HEK293 (cell line): Measurements from ENCODE around the gene SPTAN1.

ENCODE experiments used
- CTCF ChIA-PET: fragments of 350-600 bp; formaldehyde crosslinking; extraction: SDS; loops from one replicate; lab custom pipeline; 2021; ENCODE audit warnings: antibody characterized with exemption; lab: Yijun Ruan, JAX
- POLR2A ChIA-PET: fragments of 300-600 bp; formaldehyde crosslinking; extraction: SDS; loops from one replicate; lab custom pipeline; 2020; ENCODE audit warnings: antibody characterized with exemption, inconsistent platforms; lab: Yijun Ruan, JAX
- H3K27ac ChIP-seq: fragments of 200-500 bp; sonication (Bioruptor generic); 2 replicates; pipeline ENCODE4 v1.5.1; 2014; ENCODE audit warnings: low read depth, low read length, control low read depth, inconsistent platforms; ENCODE audit errors: extremely low read depth
- H3K36me3 ChIP-seq, 2 experiments: fragments of 200-500 bp in 1 of 2; sonication (Bioruptor generic) in 1 of 2; 1 replicate in 1 of 2; 2 replicates in 1 of 2; pipeline ENCODE4 v1.5.1; 2014 to 2017; ENCODE audit warnings: inconsistent platforms in 2 of 2, low read length in 2 of 2; ENCODE audit not compliant: control insufficient read depth in 2 of 2, insufficient read depth in 1 of 2
- H3K4me1 ChIP-seq: fragments of 200-500 bp; sonication (Bioruptor generic); 2 replicates; pipeline ENCODE4 v1.5.1; 2014; ENCODE audit warnings: mild to moderate bottlenecking, low read length, inconsistent platforms; ENCODE audit not compliant: control insufficient read depth, insufficient read depth
- H3K4me3 ChIP-seq: 2 replicates; pipeline ENCODE4 v1.5.1; 2011; ENCODE audit warnings: low read depth, mild to moderate bottlenecking, control low read depth, low read length, moderate library complexity
- H3K9me3 ChIP-seq: fragments of 200-500 bp; sonication (Bioruptor generic); 2 replicates; pipeline ENCODE4 v1.5.1; 2014; ENCODE audit warnings: low read depth, low read length, inconsistent platforms; ENCODE audit not compliant: control insufficient read depth, insufficient read depth
- GLIS1 ChIP-seq: fragments of 450-650 bp; formaldehyde crosslinking; IDR thresholded peaks from 2 replicates; pipeline ENCODE4 v1.5.1; 2016; ENCODE audit warnings: missing biosample characterization, missing genetic modification characterization
- GLIS2 ChIP-seq: fragments of 450-650 bp; formaldehyde crosslinking; IDR thresholded peaks from 2 replicates; pipeline ENCODE4 v1.5.1; 2016; ENCODE audit warnings: missing biosample characterization, missing genetic modification characterization
- KLF16 ChIP-seq: fragments of 450-650 bp; formaldehyde crosslinking; IDR thresholded peaks from 2 replicates; pipeline ENCODE4 v1.5.1; 2017; ENCODE audit warnings: missing biosample characterization, missing genetic modification characterization
- OVOL3 ChIP-seq: fragments of 450-650 bp; formaldehyde crosslinking; IDR thresholded peaks from 2 replicates; pipeline ENCODE4 v1.5.1; 2016; ENCODE audit warnings: missing biosample characterization, missing genetic modification characterization
- SCRT1 ChIP-seq: fragments of 450-650 bp; formaldehyde crosslinking; IDR thresholded peaks from 2 replicates; pipeline ENCODE4 v1.5.1; 2016; ENCODE audit warnings: missing biosample characterization, missing genetic modification characterization, borderline replicate concordance
- SCRT2 ChIP-seq: fragments of 450-650 bp; formaldehyde crosslinking; IDR thresholded peaks from 2 replicates; pipeline ENCODE4 v1.5.1; 2016; ENCODE audit warnings: missing biosample characterization, missing genetic modification characterization
- SP2 ChIP-seq: fragments of 450-650 bp; formaldehyde crosslinking; IDR thresholded peaks from 2 replicates; pipeline ENCODE4 v1.5.1; 2016; ENCODE audit warnings: missing biosample characterization, missing genetic modification characterization
- ZBTB7A ChIP-seq: fragments of 450-650 bp; formaldehyde crosslinking; IDR thresholded peaks from 2 replicates; pipeline ENCODE4 v1.5.1; 2016; ENCODE audit warnings: low read depth, missing biosample characterization, missing genetic modification characterization
- ZEB2 ChIP-seq: fragments of 450-650 bp; formaldehyde crosslinking; IDR thresholded peaks from 2 replicates; pipeline ENCODE4 v1.5.1; 2016; ENCODE audit warnings: missing biosample characterization, missing genetic modification characterization
- ZFHX2 ChIP-seq: fragments of 450-650 bp; formaldehyde crosslinking; conservative IDR thresholded peaks from 2 replicates; pipeline ENCODE4 v1.5.1; 2016; ENCODE audit warnings: missing biosample characterization, missing genetic modification characterization
- ZNF274 ChIP-seq, 2 experiments: fragments of 200-500 bp in 1 of 2; fragments of 450-650 bp in 1 of 2; sonication (Bioruptor generic) in 1 of 2; formaldehyde crosslinking in 1 of 2; IDR thresholded peaks; 2 replicates each; pipeline versions ENCODE4 v1.5.1 to v1.6.1; 2014 to 2016; ENCODE audit warnings: borderline replicate concordance in 1 of 2, inconsistent platforms in 1 of 2, low read length in 1 of 2, missing biosample characterization in 1 of 2, missing genetic modification characterization in 1 of 2
- ZNF335 ChIP-seq: fragments of 450-650 bp; formaldehyde crosslinking; conservative IDR thresholded peaks from 2 replicates; pipeline ENCODE4 v1.5.1; 2016; ENCODE audit warnings: missing biosample characterization, missing genetic modification characterization
- ZNF394 ChIP-seq: fragments of 450-650 bp; formaldehyde crosslinking; IDR thresholded peaks from 2 replicates; pipeline ENCODE4 v1.5.1; 2016; ENCODE audit warnings: missing biosample characterization, missing genetic modification characterization, mild to moderate bottlenecking, moderate library complexity, borderline replicate concordance
- ZNF416 ChIP-seq: fragments of 450-650 bp; formaldehyde crosslinking; IDR thresholded peaks from 2 replicates; pipeline ENCODE4 v1.5.1; 2016; ENCODE audit warnings: missing biosample characterization, missing genetic modification characterization
- ZNF610 ChIP-seq: fragments of 450-650 bp; formaldehyde crosslinking; IDR thresholded peaks from 2 replicates; pipeline ENCODE4 v1.5.1; 2016; ENCODE audit warnings: missing biosample characterization, missing genetic modification characterization, borderline replicate concordance
- ZNF76 ChIP-seq: fragments of 450-650 bp; formaldehyde crosslinking; IDR thresholded peaks from 2 replicates; pipeline ENCODE4; 2016; ENCODE audit warnings: low read depth, missing biosample characterization, missing genetic modification characterization, borderline replicate concordance
- ZNF777 ChIP-seq: fragments of 450-650 bp; formaldehyde crosslinking; IDR thresholded peaks from 2 replicates; pipeline ENCODE4 v1.5.1; 2017; ENCODE audit warnings: missing biosample characterization, missing genetic modification characterization, borderline replicate concordance
- ZNF837 ChIP-seq: fragments of 450-650 bp; formaldehyde crosslinking; IDR thresholded peaks from 2 replicates; pipeline ENCODE4 v1.5.1; 2016; ENCODE audit warnings: missing biosample characterization, missing genetic modification characterization
- ZNF843 ChIP-seq: fragments of 450-650 bp; formaldehyde crosslinking; IDR thresholded peaks from 2 replicates; pipeline ENCODE4 v1.5.1; 2016; ENCODE audit warnings: missing biosample characterization, missing genetic modification characterization
- TF ChIP-seq, protein P1 (sequence below): fragments of 450-650 bp; formaldehyde crosslinking; conservative IDR thresholded peaks from 2 replicates; pipeline ENCODE4 v1.5.1; 2016; ENCODE audit warnings: low read depth, missing biosample characterization, missing genetic modification characterization
- TF ChIP-seq, protein P2 (sequence below): fragments of 450-650 bp; formaldehyde crosslinking; IDR thresholded peaks from 2 replicates; pipeline ENCODE4 v1.5.1; 2016; ENCODE audit warnings: missing biosample characterization, missing genetic modification characterization
- TF ChIP-seq, protein P3 (sequence below): fragments of 450-650 bp; formaldehyde crosslinking; IDR thresholded peaks from 2 replicates; pipeline ENCODE4 v1.5.1; 2016; ENCODE audit warnings: missing biosample characterization, missing genetic modification characterization
- TF ChIP-seq, protein P4 (sequence below): IDR thresholded peaks from 2 replicates; pipeline ENCODE4 v1.6.1; 2011; ENCODE audit warnings: mild to moderate bottlenecking, low read depth, low read length, borderline replicate concordance
- TF ChIP-seq, protein P5 (sequence below): sonication (generic); formaldehyde crosslinking; IDR thresholded peaks from 2 replicates; pipeline ENCODE4 v1.8.1; 2022; ENCODE audit warnings: mild to moderate bottlenecking, moderate library complexity, missing genetic modification reagents

Gene SPTAN1

GRCh38 chr9:128504485-128505413 lies 47.6 kb upstream of the SPTAN1 start, which contains the start of gene GLE1:
Gene GLE1 (plus strand): TSS chr9:128504719. CDS start chr9:128504806, 87 bp downstream.
- ChIA-PET CTCF (interaction anchor here (1.2 kb wide), 1 partner anchor 66 kb away, joined by 7 read pairs; no protein-coding TSS in a partner anchor), POLR2A (interaction anchor here (0.6 to 3.0 kb wide), 9 partner anchors 8 to 159 kb away, joined by 3 to 20 read pairs (median 3); partner anchors contain the start of gene SPTAN1)
- Histone ChIP-seq H3K4me1 (0 out of 2 replicates have a peak, but pooled peaks cover 2% of the 10 kb centered on the region), H3K36me3 (peaks cover 0 to 39% of the 10 kb centered on the region in 2 experiments; a peak in 2 of 3 replicates), H3K4me3 (peak within 1 kb of the TSS; percentile 93), H3K9me3 (no peaks in the 10 kb centered on the region), H3K27ac (peak within 1 kb of the TSS; percentile 70)
- peak; percentile 89 for TF ChIP-seq SP2 (tag by site-specific recombination)
- TF ChIP-seq, protein P1, sequence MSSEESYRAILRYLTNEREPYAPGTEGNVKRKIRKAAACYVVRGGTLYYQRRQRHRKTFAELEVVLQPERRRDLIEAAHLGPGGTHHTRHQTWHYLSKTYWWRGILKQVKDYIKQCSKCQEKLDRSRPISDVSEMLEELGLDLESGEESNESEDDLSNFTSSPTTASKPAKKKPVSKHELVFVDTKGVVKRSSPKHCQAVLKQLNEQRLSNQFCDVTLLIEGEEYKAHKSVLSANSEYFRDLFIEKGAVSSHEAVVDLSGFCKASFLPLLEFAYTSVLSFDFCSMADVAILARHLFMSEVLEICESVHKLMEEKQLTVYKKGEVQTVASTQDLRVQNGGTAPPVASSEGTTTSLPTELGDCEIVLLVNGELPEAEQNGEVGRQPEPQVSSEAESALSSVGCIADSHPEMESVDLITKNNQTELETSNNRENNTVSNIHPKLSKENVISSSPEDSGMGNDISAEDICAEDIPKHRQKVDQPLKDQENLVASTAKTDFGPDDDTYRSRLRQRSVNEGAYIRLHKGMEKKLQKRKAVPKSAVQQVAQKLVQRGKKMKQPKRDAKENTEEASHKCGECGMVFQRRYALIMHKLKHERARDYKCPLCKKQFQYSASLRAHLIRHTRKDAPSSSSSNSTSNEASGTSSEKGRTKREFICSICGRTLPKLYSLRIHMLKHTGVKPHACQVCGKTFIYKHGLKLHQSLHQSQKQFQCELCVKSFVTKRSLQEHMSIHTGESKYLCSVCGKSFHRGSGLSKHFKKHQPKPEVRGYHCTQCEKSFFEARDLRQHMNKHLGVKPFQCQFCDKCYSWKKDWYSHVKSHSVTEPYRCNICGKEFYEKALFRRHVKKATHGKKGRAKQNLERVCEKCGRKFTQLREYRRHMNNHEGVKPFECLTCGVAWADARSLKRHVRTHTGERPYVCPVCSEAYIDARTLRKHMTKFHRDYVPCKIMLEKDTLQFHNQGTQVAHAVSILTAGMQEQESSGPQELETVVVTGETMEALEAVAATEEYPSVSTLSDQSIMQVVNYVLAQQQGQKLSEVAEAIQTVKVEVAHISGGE (tag by site-specific recombination) = peak; percentile 41
- TF ChIP-seq, protein P2, sequence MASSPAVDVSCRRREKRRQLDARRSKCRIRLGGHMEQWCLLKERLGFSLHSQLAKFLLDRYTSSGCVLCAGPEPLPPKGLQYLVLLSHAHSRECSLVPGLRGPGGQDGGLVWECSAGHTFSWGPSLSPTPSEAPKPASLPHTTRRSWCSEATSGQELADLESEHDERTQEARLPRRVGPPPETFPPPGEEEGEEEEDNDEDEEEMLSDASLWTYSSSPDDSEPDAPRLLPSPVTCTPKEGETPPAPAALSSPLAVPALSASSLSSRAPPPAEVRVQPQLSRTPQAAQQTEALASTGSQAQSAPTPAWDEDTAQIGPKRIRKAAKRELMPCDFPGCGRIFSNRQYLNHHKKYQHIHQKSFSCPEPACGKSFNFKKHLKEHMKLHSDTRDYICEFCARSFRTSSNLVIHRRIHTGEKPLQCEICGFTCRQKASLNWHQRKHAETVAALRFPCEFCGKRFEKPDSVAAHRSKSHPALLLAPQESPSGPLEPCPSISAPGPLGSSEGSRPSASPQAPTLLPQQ (tag by site-specific recombination) = peak; percentile 50; the same call in 1 of the 2 replicates
- TF ChIP-seq OVOL3 (tag by site-specific recombination) = no peak
- peak; percentile 89 for TF ChIP-seq KLF16
- TF ChIP-seq, protein P3, sequence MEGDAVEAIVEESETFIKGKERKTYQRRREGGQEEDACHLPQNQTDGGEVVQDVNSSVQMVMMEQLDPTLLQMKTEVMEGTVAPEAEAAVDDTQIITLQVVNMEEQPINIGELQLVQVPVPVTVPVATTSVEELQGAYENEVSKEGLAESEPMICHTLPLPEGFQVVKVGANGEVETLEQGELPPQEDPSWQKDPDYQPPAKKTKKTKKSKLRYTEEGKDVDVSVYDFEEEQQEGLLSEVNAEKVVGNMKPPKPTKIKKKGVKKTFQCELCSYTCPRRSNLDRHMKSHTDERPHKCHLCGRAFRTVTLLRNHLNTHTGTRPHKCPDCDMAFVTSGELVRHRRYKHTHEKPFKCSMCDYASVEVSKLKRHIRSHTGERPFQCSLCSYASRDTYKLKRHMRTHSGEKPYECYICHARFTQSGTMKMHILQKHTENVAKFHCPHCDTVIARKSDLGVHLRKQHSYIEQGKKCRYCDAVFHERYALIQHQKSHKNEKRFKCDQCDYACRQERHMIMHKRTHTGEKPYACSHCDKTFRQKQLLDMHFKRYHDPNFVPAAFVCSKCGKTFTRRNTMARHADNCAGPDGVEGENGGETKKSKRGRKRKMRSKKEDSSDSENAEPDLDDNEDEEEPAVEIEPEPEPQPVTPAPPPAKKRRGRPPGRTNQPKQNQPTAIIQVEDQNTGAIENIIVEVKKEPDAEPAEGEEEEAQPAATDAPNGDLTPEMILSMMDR (tag by site-specific recombination) = 0 out of 2 replicates have a peak, but pooled peaks have one; percentile 11
- TF ChIP-seq ZNF610 (tag by site-specific recombination) = peak; percentile 52
- TF ChIP-seq, protein P4, sequence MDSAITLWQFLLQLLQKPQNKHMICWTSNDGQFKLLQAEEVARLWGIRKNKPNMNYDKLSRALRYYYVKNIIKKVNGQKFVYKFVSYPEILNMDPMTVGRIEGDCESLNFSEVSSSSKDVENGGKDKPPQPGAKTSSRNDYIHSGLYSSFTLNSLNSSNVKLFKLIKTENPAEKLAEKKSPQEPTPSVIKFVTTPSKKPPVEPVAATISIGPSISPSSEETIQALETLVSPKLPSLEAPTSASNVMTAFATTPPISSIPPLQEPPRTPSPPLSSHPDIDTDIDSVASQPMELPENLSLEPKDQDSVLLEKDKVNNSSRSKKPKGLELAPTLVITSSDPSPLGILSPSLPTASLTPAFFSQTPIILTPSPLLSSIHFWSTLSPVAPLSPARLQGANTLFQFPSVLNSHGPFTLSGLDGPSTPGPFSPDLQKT = peak; percentile 67; the same call in 1 of the 2 replicates
- TF ChIP-seq ZNF777 (tag by site-specific recombination) = peak; percentile 83; the same call in 1 of the 2 replicates
- peak; percentile 73 for TF ChIP-seq GLIS2 (tag by site-specific recombination)
- TF ChIP-seq SCRT1 (tag by site-specific recombination) = 0 out of 2 replicates have a peak, but pooled peaks have one; percentile 33
- TF ChIP-seq ZNF394 (tag by site-specific recombination) = peak; percentile 48; the same call in 1 of the 2 replicates
- TF ChIP-seq ZEB2 (tag by site-specific recombination) = peak; percentile 41; the same call in 1 of the 2 replicates
- TF ChIP-seq ZBTB7A (tag by site-specific recombination) = 0 out of 2 replicates have a peak, but pooled peaks have one; percentile 34
- peak; percentile 39; the same call in 1 of the 2 replicates for TF ChIP-seq SCRT2 (tag by site-specific recombination)
- peak; percentile 66 for TF ChIP-seq GLIS1
- no peak for TF ChIP-seq ZNF274 (IDR thresholded peaks at IDR 0.05; ENCODE audit: low read length)
- no peak for TF ChIP-seq ZNF274 (tag by site-specific recombination; IDR thresholded peaks at IDR 0.05; ENCODE audit: borderline replicate concordance)
- TF ChIP-seq, protein P5, sequence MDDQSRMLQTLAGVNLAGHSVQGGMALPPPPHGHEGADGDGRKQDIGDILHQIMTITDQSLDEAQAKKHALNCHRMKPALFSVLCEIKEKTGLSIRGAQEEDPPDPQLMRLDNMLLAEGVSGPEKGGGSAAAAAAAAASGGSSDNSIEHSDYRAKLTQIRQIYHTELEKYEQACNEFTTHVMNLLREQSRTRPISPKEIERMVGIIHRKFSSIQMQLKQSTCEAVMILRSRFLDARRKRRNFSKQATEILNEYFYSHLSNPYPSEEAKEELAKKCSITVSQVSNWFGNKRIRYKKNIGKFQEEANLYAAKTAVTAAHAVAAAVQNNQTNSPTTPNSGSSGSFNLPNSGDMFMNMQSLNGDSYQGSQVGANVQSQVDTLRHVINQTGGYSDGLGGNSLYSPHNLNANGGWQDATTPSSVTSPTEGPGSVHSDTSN (CRISPR knock-in tag) = 0 out of 2 replicates have a peak, but pooled peaks have one; percentile 76
- peak; percentile 79 for TF ChIP-seq ZNF335
- TF ChIP-seq ZNF416 (tag by site-specific recombination) = no peak
- no peak for TF ChIP-seq ZNF843 (tag by site-specific recombination)
- no peak for TF ChIP-seq ZNF837
- 0 out of 2 replicates have a peak, but pooled peaks have one; percentile 22 for TF ChIP-seq ZNF76
- TF ChIP-seq ZFHX2 (tag by site-specific recombination) = 0 out of 2 replicates have a peak, but pooled peaks have one; percentile 33
